Stimulated activated CD4-positive, alpha-beta T cell treated with anti-CD3 and anti-CD28 coated beads, Interleukin-12 subunit alpha, Interleukin-12 subunit beta, amount 100 ng/mL, for 48 hours (primary cell): ENCODE data around the gene SLC25A21.
"Not testable (repeated sequence)": the region's sequence is repeated elsewhere in the genome, so short reads cannot be mapped to it uniquely, and the experiment has no call there.

Experiments
- DNase-seq, 3 donors: peaks; one replicate each; pipeline ENCODE4 v3.0.0-alpha.2; 2020; ENCODE audit warnings: low read depth in 2 of 3, low spot score in 1 of 3

Gene SLC25A21

DNA sequence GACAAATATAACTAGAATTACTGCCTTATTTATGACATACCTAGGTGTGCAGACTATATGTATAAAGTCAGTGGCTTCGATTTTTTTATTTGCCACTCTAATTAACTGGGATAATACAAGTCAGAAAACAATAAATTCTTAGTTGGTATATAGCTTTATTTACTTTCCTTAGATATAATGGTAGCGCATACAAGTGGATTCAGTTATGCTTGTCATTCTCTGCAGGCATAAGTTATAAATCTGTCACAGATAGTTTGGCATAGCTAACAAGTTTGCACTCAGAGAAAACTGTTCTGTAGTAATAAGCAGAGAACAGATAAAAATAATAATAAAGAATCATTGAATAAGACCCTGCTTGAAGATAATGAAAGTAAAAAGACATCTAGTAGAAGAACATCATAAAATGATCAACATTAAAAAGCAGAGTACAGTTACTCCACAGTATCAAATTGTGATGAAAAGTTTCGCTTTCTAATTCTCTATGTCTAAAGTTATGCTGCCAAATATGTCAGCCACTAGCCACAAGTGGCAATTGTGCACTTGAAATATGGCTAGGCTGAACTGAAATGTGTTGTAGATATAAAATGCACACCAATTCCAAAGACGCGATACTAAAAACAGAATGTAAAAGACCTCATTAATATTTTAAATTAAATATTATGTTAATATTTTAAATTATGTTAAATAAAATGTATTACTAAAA is 224.1 kb downstream of the SLC25A21 start:
- no peak for DNase-seq

DNA sequence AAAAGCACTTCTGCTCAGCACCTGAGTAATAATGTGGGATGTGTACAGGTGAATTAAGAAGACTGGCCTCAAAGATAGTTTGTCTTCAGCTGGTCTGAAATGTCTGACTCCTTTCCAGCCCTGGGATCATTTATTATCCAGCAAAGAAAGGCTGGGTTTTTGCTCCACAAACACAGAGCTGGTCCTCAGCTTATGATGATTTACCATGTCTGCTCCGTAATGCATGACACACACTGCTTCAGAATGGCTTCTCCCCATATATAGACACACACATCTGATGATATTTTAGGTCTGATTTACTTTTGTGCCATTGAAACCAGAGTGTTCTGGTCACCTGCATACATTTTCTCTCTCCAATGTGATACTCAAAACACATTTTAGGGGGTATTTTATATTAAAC is 225.0 kb downstream of the SLC25A21 start:
- DNase-seq: no peak

DNA sequence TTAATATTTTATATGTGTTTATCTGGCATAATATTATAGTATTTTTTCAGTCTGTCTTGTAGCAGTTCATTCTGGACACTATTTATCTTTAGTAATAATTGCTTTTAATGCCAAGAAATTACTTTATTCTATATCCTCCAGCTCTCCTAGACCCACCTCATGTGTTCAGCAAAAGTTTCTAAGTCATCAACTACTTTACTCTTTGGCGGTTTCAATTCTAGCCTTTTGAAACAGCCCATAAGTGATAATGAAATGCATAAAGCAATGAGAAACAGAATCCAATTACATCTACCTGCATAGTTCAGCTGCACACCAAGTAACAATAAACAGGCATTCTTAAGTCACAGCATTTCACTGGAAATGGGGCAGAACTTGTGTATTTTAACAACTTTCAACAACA is 225.5 kb downstream of the SLC25A21 start:
- no peak for DNase-seq

DNA sequence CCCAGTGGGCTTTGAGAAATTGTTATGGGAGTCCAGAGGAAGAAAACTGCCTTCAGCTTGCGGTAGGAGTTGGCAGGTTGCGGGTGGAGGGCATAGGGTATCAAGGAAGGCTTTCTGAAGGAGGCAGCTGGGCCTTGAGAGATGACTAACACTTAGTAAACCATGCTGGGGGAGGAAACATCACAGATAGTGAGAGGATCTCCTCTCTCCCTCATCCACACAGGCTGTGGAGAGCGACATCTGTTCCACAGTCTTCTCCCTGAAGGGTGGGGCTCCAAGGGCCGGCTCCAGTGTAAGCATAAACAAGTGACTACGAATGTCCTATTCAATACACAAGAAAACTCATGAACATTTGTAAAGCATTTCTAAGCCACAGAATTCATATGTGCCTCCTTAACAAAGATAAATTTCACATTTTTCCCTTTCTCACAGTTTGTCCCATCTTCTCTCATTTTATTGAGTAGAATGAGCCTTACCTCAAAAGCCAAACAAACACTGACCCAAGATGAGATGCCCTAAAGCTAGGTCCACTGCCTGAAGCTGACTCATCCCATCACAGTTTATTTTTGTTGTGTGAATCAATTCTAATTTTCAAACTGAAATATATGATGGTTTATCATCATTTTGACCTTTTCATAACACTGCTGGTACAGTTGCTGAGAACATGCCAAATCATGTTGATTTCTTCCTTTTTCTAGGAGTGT is 227.9 kb downstream of the SLC25A21 start:
- no peak for DNase-seq

DNA sequence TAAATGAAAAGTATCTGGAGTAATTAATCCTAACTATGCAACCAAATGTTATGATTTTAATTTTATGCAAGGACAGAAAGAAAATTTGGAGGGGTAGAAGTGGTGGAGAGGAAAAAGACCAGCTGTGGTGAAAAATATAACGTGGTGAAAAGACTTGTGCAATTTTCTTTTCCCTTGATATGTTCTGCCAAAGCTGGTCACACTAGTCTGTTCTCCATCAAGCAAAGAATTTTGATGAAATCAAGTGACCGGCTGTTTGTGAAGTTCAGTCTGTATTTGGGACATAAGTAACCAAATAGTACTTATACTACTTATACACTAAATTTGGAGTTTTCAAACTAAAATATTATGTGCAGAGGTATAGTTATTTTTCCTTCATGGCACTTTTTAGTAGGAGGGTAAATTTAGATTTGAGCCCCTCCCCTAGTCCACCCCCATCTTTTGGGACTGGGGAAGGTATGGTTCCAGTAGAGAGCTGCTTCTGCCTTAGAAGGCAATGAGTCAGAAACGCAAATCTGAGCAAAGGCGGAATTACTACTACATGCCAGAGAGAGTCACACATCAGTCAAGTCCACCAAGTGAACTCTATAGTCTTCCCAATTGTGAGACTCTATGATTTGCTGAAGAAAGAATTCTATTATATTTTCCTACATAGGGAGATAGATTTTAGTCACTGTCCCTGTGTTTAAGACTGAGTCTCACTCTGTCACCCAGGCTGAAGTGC is 229.7 kb downstream of the SLC25A21 start:
- DNase-seq: no peak

DNA sequence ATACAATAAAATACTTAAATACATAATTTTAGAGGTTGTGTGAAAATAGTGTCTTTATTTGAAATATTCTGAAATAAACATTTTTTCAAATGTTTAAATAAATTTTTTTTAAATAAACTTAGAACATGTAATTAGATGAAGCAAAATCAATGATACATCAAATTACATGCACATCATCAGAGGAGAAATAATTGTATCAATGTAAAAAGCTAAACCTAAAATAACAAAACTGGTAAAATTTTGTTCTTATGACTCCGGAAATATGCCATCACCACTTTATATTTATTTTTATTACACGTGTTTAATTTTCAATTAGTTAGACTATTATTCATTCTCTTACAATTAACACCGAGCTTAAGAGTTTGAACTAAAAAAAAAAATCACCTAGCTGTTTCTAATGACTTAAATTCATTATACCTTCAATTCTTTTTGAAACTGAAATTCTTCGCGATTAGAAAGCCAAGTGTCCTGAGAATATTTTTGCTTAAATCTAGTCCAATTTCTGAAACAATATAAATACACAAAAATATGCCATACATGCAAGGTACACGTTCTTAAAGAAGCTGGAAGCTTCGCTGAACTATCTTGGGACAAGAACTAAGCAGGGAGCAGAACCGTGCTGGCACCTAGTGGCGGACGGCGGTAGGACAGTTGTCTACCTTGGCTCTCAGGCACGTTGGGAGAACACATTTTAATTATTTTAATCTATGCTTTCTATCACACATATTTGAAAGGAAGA is 230.5 kb downstream of the SLC25A21 start:
- DNase-seq: peak; percentile 26 to 55 (median 37)

DNA sequence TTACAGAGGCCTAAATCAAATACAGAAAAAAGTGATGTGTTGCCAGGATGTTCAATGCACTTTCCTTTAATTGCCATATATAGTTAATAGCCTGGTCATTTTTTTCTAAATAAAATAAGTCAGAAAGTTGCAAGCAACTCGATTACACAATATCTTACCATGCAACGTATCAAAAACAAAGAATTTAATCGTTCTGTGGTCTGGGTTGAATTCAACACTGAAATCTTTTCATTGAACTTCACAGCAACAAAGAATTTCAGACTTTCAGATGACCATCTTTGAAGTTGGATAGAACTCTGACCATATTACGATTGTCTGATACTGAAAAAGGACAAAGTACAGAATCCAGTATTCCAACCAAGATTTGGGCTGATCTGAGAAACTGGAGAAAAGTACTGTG is 231.9 kb downstream of the SLC25A21 start:
- no peak for DNase-seq

DNA sequence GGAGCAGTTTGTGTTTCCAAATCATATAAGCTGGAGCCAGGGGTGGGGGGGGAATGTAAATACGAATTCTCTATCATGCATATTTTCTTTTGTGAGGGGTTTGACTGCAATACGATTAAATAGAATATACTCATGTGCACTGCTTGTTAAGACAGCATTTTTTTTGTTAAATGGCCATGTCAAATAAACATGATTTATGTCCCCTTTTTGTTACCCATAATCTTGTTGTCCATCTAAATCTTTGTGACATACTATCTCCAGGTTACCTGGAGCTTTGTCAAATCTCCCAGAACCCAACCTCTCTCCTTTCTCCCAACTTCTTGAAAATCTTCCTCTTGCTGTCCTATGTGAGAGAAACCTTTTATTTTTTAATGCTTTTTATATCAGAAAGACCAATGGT is 233.1 kb downstream of the SLC25A21 start:
- DNase-seq: no peak

DNA sequence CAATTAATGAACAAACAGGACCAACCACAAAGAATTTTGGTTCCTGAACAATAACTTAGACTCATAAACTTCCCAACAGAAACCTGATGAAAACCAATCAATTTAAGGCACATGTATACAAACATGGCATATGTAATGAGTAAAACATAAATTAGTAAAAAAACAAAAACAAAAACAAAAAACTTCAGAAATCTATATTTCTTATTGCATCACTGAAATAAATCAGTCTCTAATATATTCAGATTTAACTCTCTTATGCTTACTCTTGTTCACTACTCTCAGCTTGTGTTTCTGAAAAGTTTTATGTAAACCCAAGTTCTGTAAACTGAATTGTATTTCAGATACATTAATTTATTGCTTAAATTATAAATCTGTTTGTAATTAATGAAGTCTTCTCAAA is 233.7 kb downstream of the SLC25A21 start:
- DNase-seq: no peak

DNA sequence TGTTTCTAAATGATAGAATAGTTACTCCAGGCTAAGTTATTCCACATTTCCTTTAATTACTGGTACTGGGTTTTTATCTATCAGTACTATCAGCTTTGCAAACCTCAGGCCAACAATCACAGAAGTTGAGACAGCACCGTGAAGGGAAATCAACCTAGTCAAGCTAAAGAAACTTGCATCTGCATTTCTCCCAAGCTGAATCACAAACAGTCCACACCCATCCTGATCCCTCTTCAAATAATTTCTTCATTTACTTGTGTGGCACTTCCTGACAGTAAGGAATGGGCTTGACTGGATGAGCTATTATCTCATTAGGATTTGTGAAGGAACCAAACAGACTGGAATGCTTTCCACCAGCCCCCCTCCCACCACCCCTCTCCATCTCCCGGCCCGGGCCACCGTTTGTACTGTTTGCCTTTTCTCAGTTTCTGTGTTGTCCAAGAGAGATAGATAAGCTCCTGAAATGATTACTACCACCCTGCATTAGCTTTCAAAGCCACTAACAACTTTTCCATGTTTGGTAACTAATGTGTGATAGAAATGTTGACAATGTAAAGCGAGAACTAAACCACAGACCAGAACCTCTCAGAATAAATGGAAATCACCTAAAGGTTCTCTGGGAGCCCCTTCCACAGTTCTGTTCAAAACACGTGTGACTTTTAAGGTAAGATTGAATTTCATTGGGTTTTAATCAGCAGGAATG is 236.3 kb downstream of the SLC25A21 start:
- no peak for DNase-seq

DNA sequence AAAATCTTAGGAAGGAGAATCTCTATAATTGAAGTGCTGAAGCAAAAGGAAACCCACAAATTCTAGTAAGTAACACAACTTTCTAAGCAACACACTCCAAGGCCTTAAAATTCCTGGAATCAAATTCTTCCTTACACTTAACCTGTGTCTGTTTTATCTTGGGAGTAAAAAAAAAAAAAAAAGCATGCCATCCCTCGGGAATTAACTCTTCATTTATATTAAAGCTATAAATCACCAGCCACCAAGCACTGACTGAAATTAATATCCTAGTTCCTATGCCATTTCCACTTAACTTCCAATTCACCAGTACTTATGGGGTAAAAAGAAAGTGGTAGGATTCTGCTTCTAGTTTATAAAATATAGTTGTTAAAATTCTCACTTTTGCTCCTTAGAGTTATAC is 238.1 kb downstream of the SLC25A21 start:
- no peak for DNase-seq

DNA sequence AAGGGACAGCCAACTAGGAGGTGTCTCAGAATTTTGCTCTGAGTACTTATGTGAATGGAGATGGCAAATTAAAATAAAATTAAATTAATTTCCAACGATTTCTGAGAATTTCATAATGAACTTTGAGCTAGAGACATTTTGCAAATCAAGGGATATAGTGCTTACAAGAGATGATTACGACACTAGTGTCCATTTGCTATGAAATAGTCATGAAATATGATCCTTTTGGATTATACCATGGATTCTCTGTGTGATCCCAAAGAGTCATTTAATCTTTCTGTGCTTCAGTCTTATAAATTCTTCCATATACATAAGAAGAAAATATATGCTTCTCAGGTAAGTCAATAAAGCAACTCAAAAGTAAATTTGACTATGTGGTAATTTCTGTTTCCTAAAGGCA is 240.6 kb downstream of the SLC25A21 start:
- DNase-seq: no peak

DNA sequence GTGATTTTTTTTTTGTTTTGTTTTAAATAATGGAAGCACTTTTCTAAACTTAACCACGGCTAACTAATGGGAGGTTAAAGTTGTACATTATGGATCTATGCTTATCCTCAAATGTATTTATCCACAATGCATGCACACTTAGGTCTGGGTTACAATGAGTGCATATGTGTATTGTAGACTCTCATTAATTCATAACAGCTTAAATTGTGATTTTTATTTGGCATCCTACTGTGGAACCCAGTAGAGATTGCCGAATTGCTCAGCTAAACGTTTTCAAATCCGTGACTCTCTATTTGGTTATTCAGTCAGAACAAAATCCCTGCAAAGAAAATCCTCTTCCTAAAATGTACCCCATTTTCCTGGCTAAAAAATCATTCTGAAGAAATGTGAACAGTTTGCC is 244.0 kb downstream of the SLC25A21 start:
- no peak for DNase-seq

DNA sequence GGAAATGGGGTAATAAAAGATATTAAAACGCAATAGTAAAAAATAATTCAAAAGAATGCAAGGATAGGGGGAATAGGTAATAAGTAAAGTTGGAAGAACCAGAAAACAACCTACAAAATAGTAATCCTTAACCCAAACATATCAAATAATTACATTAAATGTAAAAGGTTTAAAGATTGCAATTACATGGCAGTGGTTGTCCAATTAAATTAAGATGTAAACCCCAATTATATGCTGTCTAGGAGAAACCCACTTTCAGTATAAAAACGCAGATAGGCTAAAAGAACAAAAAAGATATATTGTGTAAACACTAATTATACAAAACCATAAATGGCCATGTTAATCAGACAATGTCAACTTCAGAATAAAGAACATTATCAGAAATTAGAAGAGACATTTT is 247.3 kb downstream of the SLC25A21 start:
- DNase-seq: no peak

DNA sequence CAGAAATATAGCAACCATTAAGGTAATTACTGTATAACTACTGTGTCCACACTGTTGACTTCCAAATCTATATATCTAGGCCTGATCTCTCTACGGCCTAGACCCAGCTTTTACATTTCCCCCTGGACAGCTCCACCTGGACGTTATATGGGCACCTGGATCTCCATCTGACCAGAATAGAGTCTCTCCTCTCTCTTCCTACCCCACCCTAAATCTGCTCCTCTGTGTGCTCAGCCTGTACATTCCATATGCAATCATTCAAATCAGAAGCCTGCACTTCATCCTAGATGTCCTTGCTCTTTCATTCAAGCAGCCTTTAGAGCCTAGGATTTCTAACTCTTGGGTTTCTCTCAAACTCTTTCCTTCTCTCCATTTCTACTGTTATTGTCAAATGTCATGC is 255.7 kb downstream of the SLC25A21 start:
- DNase-seq: no peak

DNA sequence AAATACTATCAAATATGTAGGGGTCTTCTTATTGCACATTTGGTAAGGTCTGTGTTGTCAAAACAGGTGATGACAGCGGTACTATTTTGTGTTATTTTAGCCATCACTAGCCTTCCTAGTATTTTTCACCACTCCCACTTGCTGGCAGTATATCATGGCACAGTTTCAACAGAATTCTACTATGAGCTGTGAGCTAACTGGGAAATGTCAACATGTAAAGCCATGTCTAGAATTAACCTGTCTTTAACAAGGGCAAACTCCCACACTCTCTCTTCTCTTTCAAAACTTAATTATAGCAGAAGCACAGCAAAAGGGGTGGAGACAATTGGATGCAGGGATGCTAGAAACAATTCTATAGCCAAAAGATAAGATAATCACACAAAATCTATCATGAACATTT is 257.3 kb downstream of the SLC25A21 start:
- no peak for DNase-seq

DNA sequence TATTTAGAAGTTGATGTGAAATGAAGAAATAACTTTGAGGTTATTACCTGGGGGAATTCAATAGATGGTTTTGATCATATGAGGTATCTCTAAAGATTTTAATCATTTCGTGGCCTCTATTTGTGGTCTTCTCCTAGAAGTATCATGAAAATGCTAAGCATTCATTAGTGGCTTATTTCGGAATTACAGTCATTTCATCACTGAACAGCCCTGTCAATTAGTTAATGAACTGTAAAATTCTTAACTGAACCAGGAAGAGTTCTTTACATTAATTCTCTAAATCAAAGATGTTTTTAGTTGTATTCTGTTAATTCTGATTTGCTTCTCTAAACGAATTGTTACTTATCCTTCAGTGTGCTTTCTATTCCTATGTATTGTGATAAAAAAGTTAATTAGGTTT is 261.8 kb downstream of the SLC25A21 start:
- DNase-seq: no peak

DNA sequence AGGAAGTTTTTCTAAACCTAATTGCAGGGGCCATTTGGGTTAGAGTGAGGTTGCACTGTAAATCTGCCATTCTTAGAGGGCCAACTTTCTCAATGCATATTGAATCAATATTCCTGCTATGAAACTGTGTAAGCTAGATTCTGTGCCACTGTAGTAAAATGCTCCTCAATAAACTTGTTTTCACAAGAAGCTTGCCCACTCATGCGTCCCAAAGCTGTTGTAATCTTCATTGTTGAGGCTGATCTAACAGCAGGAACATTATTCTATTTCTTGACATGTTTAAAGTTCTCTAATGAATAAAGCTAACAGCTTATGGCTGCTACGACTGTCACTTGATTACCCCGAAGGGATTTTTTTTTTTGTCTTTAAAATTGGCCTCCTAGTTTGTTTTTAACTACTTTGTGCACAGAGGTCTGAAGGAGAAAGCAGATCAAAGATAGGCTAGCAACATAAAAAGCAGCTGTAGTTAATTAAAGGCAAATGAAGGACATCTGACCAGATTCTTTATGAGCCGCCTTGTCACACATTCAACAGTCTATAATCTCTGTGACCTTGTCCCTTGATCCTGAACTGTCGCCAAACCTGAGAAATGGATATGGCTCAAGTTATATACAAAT is 267.0 kb downstream of the SLC25A21 start:
- DNase-seq: no peak

DNA sequence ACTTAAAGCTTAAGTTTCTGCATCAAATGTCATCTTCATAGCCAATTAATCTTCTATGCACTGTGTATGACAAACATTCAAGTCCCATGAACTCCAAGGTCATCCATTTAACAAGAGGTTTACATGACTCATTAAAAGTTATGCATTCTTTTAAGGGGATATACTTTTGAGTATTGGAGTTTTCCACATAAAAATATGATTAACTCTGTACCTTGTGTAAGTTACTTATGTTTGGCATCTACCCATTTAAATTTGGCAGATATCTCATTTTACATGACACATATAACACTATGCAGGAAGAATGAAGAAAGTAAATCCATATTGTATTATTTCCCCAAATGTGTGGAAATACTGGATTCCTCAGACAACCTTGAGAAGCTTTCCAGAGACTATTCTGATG is 270.5 kb downstream of the SLC25A21 start:
- no peak for DNase-seq

DNA sequence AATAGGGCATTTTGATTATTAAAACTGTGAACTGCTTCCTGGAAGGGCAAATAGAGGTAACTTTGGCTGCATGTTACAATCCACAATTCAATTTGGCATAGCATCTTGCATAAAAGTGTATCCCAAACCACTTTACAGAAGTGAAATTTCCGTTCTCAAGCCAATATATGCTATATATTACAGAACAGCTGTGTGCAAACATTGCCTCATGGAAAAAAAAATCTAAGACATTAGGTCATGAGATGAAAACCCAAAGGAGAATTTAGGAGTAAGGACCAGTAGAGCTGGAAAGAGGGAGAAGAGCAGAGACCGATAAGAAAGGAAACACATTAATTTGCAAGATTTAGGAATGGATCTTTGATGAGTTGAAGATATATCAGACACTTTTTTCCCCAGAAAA is 271.6 kb downstream of the SLC25A21 start:
- DNase-seq: no peak

DNA sequence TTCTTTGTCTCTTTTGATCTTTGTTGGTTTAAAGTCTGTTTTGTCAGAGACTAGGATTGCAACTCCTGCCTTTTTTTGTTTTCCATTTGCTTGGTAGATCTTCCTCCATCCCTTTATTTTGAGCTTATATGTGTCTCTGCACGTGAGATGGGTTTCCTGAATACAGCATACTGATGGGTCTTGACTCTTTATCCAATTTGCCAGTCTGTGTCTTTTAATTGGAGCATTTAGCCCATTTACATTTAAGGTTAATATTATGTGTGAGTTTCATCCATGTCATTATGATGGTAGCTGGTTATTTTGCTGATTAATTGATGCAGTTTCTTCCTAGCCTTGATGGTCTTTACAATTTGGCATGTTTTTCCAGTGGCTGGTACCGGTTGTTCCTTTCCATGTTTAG is 276.1 kb downstream of the SLC25A21 start:
- not testable (repeated sequence) for DNase-seq
